LNCaP clone FGC (cell line): ENCODE measurements around the gene CDX2.

ENCODE experiments used
- DNase-seq: peaks from one replicate; pipeline ENCODE4 v3.0.0-alpha.2; 2011; ENCODE audit warnings: low read depth
- H3K4me3 ChIP-seq: 2 replicates; pipeline ENCODE4 v1.5.1; 2011; ENCODE audit warnings: mild to moderate bottlenecking, low read depth, low read length, control low read depth
- CTCF ChIP-seq: IDR thresholded peaks from 2 replicates; pipeline ENCODE4 v1.5.1; 2012; ENCODE audit warnings: mild to moderate bottlenecking; ENCODE audit not compliant: control insufficient read depth, insufficient read depth; ENCODE audit errors: extremely low read depth

CDX2 gene

GRCh38 chr13:27979001-27979643 lies 10.0 kb upstream of the CDX2 start:
- TF ChIP-seq CTCF = no peak
- no peak for DNase-seq
- no peak overlapping the region for H3K4me3 ChIP-seq

- DNase-seq = no peak
- no peak for TF ChIP-seq CTCF
- no peak overlapping the region for H3K4me3 ChIP-seq
These were observed 9.3 kb upstream of the CDX2 start for GRCh38 chr13:27978301-27978968.

GRCh38 chr13:27977476-27978300 lies 8.6 kb upstream of the CDX2 start:
- H3K4me3 ChIP-seq = no peak overlapping the region
- DNase-seq = no peak
- no peak for TF ChIP-seq CTCF

DNA sequence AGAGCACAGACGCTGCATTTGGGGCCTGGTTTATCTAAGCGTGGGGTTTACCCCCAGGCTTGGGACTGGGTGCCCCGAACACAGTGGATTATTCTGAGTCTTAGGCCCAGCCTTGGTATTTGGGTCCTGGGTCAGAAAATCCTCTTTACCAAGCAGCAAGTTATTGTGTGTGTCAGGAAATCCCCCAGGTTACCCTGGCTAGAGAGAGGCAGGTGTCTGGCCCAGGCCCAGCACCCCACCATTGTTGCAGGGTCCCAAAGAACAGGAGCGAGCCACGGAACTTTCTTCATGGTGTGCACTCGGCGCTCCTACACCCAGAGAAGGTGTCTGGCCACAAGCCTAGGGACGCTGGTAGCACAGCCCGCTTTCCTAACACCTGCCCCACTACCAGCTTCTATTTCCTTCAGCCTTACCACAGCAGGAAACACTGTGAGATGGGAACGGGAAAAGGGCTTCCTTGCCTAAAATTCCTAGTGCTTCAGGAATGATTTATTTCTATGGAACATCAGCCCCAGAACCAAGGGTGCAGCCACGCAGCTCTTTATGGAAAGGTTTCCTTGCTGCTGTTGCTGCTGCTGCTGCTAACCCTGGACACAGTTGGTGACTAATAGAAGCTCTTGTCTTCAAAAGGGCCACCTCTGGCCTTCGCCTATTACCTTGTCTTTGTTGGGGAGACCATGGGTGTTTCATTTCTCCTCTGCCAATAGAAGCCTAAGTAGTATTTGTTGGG lies 7.4 kb upstream of the CDX2 start:
- TF ChIP-seq CTCF = no peak
- H3K4me3 ChIP-seq = no peak overlapping the region
- no peak for DNase-seq

DNA sequence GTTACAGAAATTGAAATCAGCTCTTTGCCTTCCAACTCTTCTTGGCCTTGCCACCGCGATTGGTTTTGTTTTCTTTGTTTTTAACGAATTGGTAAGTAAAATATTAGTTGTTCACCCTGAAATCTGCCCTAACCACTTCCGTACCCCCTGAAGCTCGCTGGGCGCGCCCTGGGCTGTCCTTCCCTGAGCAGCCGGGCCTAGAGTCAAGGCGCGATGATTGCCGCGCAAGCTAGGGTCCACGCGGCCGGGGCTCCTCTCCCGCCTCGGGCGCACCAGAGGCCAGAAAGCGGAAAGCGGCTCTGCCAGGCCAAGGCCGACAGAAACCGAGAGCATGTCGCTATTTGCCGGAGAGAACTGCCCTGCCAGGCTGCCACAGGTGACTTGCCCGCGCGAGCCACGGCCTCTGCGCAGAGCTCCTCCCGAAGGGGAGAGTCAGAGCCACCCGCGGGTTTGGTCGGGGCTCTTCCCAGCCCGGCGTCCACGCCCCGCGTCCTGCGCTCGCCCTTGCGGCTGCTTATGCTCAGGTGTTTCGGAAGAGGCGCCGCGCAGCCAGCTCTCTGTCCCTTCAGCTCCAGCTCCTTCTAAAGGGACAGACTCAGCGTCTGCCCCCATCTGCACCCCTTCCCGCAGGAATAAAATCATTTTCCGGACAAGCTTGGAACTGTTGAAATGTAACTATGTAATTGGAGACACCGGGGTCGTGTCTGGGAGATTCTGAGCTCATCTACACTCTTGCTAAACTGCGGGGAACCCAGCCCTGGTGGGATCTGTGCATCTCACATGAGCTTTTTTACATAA lies 6.6 kb upstream of the CDX2 start:
- no peak for DNase-seq
- no peak for TF ChIP-seq CTCF
- H3K4me3 ChIP-seq = no peak overlapping the region

GRCh38 chr13:27973961-27974662 lies 5.0 kb upstream of the CDX2 start:
- no peak for TF ChIP-seq CTCF
- no peak overlapping the region for H3K4me3 ChIP-seq
- DNase-seq = no peak
